Adrenal gland (tissue), 12 donors: ENCODE measurements around the gene ARPP21. TPM values are rescaled to one million over a fixed set of nuclear protein-coding genes. Genes with fewer than 3 reads are reported as not detected.

ENCODE experiments used
- DNase-seq, 7 donors: peaks; one replicate each; pipeline ENCODE4 v3.0.0-alpha.2; 2019 to 2020
- H3K27ac ChIP-seq, 5 donors: fragments of 200-600 bp; sonication (generic) in 4 of 5; 1 replicate in 3 of 5; 2 replicates in 2 of 5; pipeline versions ENCODE4 v1.5.1 to v1.8.0; 2016 to 2020; ENCODE audit warnings: mild to moderate bottlenecking in 1 of 5
- H3K27me3 ChIP-seq: fragments of 200-600 bp; 2 replicates; pipeline ENCODE4 v1.8.0; 2021
- H3K36me3 ChIP-seq, 2 donors: fragments of 200-600 bp; replicated peaks in 1 of 2; 1 replicate in 1 of 2; 2 replicates in 1 of 2; pipeline versions ENCODE4 v1.5.1 to v1.8.0; 2018 to 2022
- H3K4me1 ChIP-seq, 2 donors: fragments of 200-600 bp; replicated peaks in 1 of 2; 1 replicate in 1 of 2; 2 replicates in 1 of 2; pipeline versions ENCODE4 v1.5.1 to v1.8.0; 2018 to 2021
- H3K4me3 ChIP-seq, 4 donors: fragments of 200-600 bp; sonication (generic) in 3 of 4; one replicate each; pipeline ENCODE4 v1.5.1; 2016 to 2018
- H3K9me3 ChIP-seq, 3 donors: fragments of 200-600 bp; sonication (generic) in 1 of 3; replicated peaks in 1 of 3; 1 replicate in 2 of 3; 2 replicates in 1 of 3; pipeline versions ENCODE4 v1.5.1 to v1.8.0; 2016 to 2021
- CTCF ChIP-seq, 6 experiments: fragments of 450-650 bp in 4 of 6; fragments of 200-600 bp in 2 of 6; sonication (generic) in 1 of 6; IDR thresholded peaks; 1 replicate in 5 of 6; 2 replicates in 1 of 6; pipeline versions ENCODE4 v1.5.1 to v1.8.0; 2016 to 2021; ENCODE audit warnings: antibody characterized with exemption in 6 of 6, mild to moderate bottlenecking in 2 of 6, moderate library complexity in 1 of 6
- POLR2A ChIP-seq, 2 donors: fragments of 450-650 bp; IDR thresholded peaks; one replicate each; pipeline ENCODE4 v1.6.1; 2017; ENCODE audit warnings: antibody characterized with exemption in 2 of 2, mild to moderate bottlenecking in 2 of 2, moderate library complexity in 1 of 2
- WGBS, 4 donors: extraction: QIAGEN DNeasy Blood & Tissue Kit in 2 of 4; methylation state at CpG; one replicate each; pipeline versions ENCODE4 v1.1.5 to v1.1.7; 2013 to 2017; 5-methylcytosine and 5-hydroxymethylcytosine counted together
- intact Hi-C, 2 donors: fragments of 100-400 bp; cut with DNase I; formaldehyde crosslinking; loops; one replicate each; pipeline versions ENCODE4 v1.14.1 to v1.15.0; 2022 to 2023
- polyA plus RNA-seq, 3 donors: library from polyadenylated mRNA; stranded (reverse); fragments of 200-250 nt in 2 of 3; fragments of 350-450 nt in 1 of 3; fragmentation: Illumina TruSeq in 1 of 3; extraction: RNeasy Lipid Tissue Mini Kit (QIAGEN cat#74804) in 1 of 3; gene quantifications; one replicate each; pipeline ENCODE4 v1.2.3, GENCODE V29; 2013 to 2014
- total RNA-seq, 9 donors: library from RNA; depleted of rRNA in 4 of 9; stranded (reverse); fragments of >200 nt in 4 of 9; fragments of 120-200 nt in 1 of 9; fragmentation: NEBNext Ultra II Directional in 1 of 9; extraction: Animal tissue kit (Norgen Biotek cat#: 25700) in 1 of 9; gene quantifications; one replicate each; pipeline versions ENCODE4 v1.1.0 to v1.2.4, GENCODE V29; 2013 to 2023
- donor health status: healthy with polysubstance abuse.
- donor health status: Bipolar disorder and iron deficiency.
- donor health status: DM: yes; HTN: yes; CAD: no.
- donor health status: DM: no; HTN: no; CAD: no.
- donor health status: DM: no; HTN: no; CAD: no.
- donor health status: DM: yes; HTN: yes; CAD: no.

The ARPP21 gene
- total and polyA plus RNA-seq, 12 donors, result 0.32 to 0.79 (median 0.72) TPM; not detected in 9

GRCh38 chr3:35781558-35781957 lies 142.2 kb downstream of the ARPP21 start:
- Histone ChIP-seq H3K36me3 (no peaks in the 10 kb centered on the region), H3K27me3 (no peaks in the 10 kb centered on the region), H3K9me3 (no peaks in the 10 kb centered on the region), H3K4me3 (no peak overlapping the region), H3K27ac (no peak overlapping the region), H3K4me1 (no peaks in the 10 kb centered on the region)
- no peak for TF ChIP-seq CTCF (IDR thresholded peaks at IDR 0.05)
- TF ChIP-seq POLR2A (IDR thresholded peaks at IDR 0.05), result no peak
- intact Hi-C loops, result no loop called here
- DNase-seq, result no peak

GRCh38 chr3:35782355-35782754 lies 143.0 kb downstream of the ARPP21 start:
- 68 to 79% (median 72%) methylated on average over 1 of the region's 1 CpG for WGBS, 4 donors

GRCh38 chr3:35784169-35784568 lies 144.8 kb downstream of the ARPP21 start:
- Histone ChIP-seq H3K27ac (no peak overlapping the region), H3K36me3 (no peaks in the 10 kb centered on the region), H3K9me3 (no peaks in the 10 kb centered on the region), H3K27me3 (no peaks in the 10 kb centered on the region), H3K4me3 (no peak overlapping the region), H3K4me1 (no peaks in the 10 kb centered on the region)
- no peak for DNase-seq
- intact Hi-C loops, result no loop called here
- TF ChIP-seq CTCF (IDR thresholded peaks at IDR 0.05) (no peak), POLR2A (IDR thresholded peaks at IDR 0.05) (no peak)
- 79 to 100% (median 82%) methylated on average over 1 of the region's 1 CpG for WGBS, 4 donors

More at GRCh38 chr3:35782355-35782754, 143.0 kb downstream of the ARPP21 start:
- no peaks in the 10 kb centered on the region for H3K4me1 ChIP-seq
- TF ChIP-seq POLR2A (IDR thresholded peaks at IDR 0.05) (no peak), CTCF (IDR thresholded peaks at IDR 0.05) (no peak)
- no peaks in the 10 kb centered on the region for H3K36me3 ChIP-seq
- no peak overlapping the region for H3K27ac ChIP-seq
- no peaks in the 10 kb centered on the region for H3K9me3 ChIP-seq
- no peaks in the 10 kb centered on the region for H3K27me3 ChIP-seq
- DNase-seq, result no peak
- no peak overlapping the region for H3K4me3 ChIP-seq
- intact Hi-C loops, result no loop called here

GRCh38 chr3:35785234-35785888 lies 146.0 kb downstream of the ARPP21 start:
- Histone ChIP-seq H3K27me3 (no peaks in the 10 kb centered on the region), H3K9me3 (no peaks in the 10 kb centered on the region), H3K4me3 (no peak overlapping the region), H3K4me1 (no peaks in the 10 kb centered on the region), H3K36me3 (no peaks in the 10 kb centered on the region), H3K27ac (no peak overlapping the region)
- DNase-seq, result no peak
- TF ChIP-seq POLR2A (IDR thresholded peaks at IDR 0.05) (no peak), CTCF (IDR thresholded peaks at IDR 0.05) (no peak)
- 69 to 82% (median 77%) methylated on average over 4 of the region's 4 CpGs for WGBS, 4 donors
- intact Hi-C loops, result no loop called here
